Psoas muscle (tissue), 8 donors: ENCODE results near the gene S1PR4. TPM values are rescaled to one million over a fixed set of nuclear protein-coding genes. Genes with fewer than 3 reads are reported as not detected.
"Not testable (repeated sequence)": the region's sequence is repeated elsewhere in the genome, so short reads cannot be mapped to it uniquely, and the experiment has no call there.

Experiments
- ATAC-seq, 4 donors: fragments of 200-7000 bp; cut with Tn5 transposase; one replicate each; pipeline ENCODE4 v1.9.1; 2020; ENCODE audit warnings: moderate library complexity in 3 of 4, mild to moderate bottlenecking in 2 of 4
- DNase-seq, 2 donors: peaks; one replicate each; pipeline ENCODE4 v3.0.0-alpha.2; 2020
- H3K27ac ChIP-seq: fragments of 200-600 bp; one replicate; pipeline ENCODE4 v1.8.0; 2022
- H3K27me3 ChIP-seq, 3 donors: fragments of 200-600 bp in 1 of 3; one replicate each; pipeline versions ENCODE4 v1.6.1 to v1.8.0; 2013 to 2022; ENCODE audit warnings: low read length in 2 of 3, mild to moderate bottlenecking in 2 of 3, moderate library complexity in 1 of 3; ENCODE audit not compliant: insufficient read depth in 3 of 3
- H3K36me3 ChIP-seq, 2 donors: fragments of 200-600 bp in 1 of 2; one replicate each; pipeline versions ENCODE4 v1.6.1 to v1.8.0; 2013 to 2022; ENCODE audit warnings: low read depth in 1 of 2, mild to moderate bottlenecking in 1 of 2, moderate library complexity in 1 of 2; ENCODE audit not compliant: insufficient read depth in 1 of 2
- H3K4me1 ChIP-seq: fragments of 200-600 bp; one replicate; pipeline ENCODE4 v1.8.0; 2022
- H3K4me3 ChIP-seq: fragments of 200-600 bp; one replicate; pipeline ENCODE4 v1.8.0; 2022; ENCODE audit warnings: mild to moderate bottlenecking
- H3K9me3 ChIP-seq: fragments of 200-600 bp; one replicate; pipeline ENCODE4 v1.8.0; 2022
- WGBS, 3 donors: extraction: QIAGEN DNeasy Blood & Tissue Kit; methylation state at CpG; one replicate each; pipeline versions ENCODE4 v1.1.6 to v1.1.7; 2013; 5-methylcytosine and 5-hydroxymethylcytosine counted together
- intact Hi-C, 2 donors: fragments of 100-400 bp; cut with DNase I; formaldehyde crosslinking; loops; one replicate each; pipeline versions ENCODE4 v1.11.0 to v1.14.2; 2022
- polyA plus RNA-seq, 3 donors: library from polyadenylated mRNA; stranded (reverse); fragments of 200-250 nt; gene quantifications; one replicate each; pipeline ENCODE4 v1.2.3, GENCODE V29; 2013
- total RNA-seq, 4 donors: library from RNA; stranded (reverse); fragmentation: NEBNext Ultra II Directional in 2 of 4; extraction: Animal tissue kit (Norgen Biotek cat#: 25700) in 2 of 4; gene quantifications; one replicate each; pipeline versions ENCODE4 v1.2.1 to v1.2.4, GENCODE V29; 2021 to 2023
- TF ChIP-seq, protein P1 (sequence below): fragments of 200-600 bp; IDR thresholded peaks from one replicate; pipeline ENCODE4 v1.8.0; 2022; ENCODE audit warnings: antibody characterized with exemption
- donor health status: healthy with polysubstance abuse.
- donor health status: DM: no; HTN: no; CAD: no; lungs with moderate emphysema.
- donor health status: Bipolar disorder and iron deficiency.
- donor health status: healthy.
- donor health status: DM: yes; HTN: yes; CAD: no.
- donor health status: DM: no; HTN: no; CAD: no.
- donor health status: DM: no; HTN: no; CAD: no.
- donor health status: DM: yes; HTN: yes; CAD: no.

S1PR4 gene
- total and polyA plus RNA-seq, 7 donors: 0.40 to 0.94 (median 0.75) TPM

DNA sequence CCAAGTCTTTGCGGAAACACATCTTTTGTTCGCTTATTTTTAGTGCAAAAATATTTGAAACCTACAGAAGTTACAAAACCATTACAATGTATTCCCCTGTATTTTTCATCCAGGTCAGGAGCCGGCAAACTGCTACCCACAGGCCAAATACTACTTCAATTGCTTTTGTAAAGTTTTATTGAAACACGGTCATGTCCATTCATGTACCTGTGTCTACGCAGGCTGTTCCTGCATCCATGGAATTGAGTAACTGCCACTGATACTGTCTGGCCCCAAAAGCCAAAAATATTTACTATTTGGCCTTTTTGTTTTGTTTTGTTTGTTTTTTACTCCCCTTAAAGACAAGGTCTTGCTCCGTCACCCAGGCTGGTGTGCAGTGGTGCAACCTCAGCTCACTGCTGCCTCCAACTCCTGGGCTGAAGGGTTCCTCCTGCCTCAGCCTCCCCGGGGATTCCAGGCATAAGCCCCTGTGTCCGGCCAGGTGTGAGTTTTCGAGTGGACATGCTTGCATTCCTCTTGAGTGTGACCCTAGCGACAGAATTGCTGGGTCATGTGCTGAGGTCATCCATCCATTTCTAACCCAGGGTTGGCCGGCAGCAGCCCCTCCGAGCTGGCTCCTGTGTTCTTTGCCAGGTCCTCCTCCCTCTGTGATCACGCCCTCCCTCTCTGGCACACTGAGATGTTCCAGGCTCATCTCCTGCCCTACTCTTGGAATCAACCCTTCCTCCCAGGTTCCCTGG is 10.9 kb upstream of the S1PR4 start:
- WGBS, 3 donors: 53 to 65% (median 59%) methylated on average over 13 of the region's 13 CpGs

DNA sequence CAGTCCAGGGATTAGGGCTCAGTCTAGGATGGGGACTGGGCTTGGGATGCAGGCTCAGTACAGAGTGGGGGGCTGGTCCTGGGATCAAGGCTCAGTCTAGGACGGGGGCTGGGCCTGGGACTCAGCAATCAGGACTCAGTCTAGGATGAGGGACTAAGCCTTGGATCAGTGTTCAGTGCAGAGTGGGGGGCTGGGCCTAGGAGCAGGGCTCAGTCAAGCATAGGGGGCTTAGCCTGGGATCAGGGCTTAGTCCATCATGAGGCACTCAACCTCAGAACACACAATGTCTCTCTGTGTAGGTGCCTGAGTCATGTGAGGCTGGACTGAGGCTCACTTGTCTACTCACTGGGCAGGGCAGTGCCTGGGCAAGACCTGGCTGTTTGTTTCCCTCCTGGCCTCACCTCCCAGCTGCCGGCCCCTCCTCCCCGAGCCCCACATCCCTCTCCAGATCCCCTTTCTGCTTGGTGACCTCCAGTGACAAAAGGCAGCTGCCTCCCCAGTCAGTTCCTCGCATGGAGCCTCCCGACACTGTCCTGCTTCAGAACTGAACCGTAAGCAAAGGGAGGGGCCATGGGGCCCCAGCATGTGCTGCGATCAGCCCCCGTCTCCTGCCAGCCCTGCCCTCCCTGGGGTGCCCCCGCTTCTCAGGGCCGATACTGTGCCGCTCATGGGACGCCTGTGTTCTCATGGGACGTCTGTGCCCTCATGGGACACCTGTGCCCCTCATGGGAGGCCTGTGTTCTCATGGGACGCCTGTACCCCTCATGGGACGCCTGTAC is 6.5 kb upstream of the S1PR4 start:
- Histone ChIP-seq H3K9me3 (no peaks in the 10 kb centered on the region), H3K4me3 (no peak overlapping the region), H3K27ac (no peak overlapping the region), H3K36me3 (no peaks in the 10 kb centered on the region), H3K4me1 (no peaks in the 10 kb centered on the region), H3K27me3 (no peaks in the 10 kb centered on the region)
- no peak for DNase-seq
- intact Hi-C loops: no loop called here
- 73 to 85% (median 83%) methylated on average over 15 of the region's 15 CpGs for WGBS, 3 donors
- ATAC-seq: no peak
- TF ChIP-seq, protein P1, sequence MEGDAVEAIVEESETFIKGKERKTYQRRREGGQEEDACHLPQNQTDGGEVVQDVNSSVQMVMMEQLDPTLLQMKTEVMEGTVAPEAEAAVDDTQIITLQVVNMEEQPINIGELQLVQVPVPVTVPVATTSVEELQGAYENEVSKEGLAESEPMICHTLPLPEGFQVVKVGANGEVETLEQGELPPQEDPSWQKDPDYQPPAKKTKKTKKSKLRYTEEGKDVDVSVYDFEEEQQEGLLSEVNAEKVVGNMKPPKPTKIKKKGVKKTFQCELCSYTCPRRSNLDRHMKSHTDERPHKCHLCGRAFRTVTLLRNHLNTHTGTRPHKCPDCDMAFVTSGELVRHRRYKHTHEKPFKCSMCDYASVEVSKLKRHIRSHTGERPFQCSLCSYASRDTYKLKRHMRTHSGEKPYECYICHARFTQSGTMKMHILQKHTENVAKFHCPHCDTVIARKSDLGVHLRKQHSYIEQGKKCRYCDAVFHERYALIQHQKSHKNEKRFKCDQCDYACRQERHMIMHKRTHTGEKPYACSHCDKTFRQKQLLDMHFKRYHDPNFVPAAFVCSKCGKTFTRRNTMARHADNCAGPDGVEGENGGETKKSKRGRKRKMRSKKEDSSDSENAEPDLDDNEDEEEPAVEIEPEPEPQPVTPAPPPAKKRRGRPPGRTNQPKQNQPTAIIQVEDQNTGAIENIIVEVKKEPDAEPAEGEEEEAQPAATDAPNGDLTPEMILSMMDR: no peak

More for the DNA sequence above, 10.9 kb upstream of the S1PR4 start:
- intact Hi-C loops: no loop called here
- Histone ChIP-seq H3K9me3 (no peaks in the 10 kb centered on the region), H3K27ac (no peak overlapping the region), H3K4me1 (no peaks in the 10 kb centered on the region), H3K4me3 (no peak overlapping the region), H3K27me3 (peaks cover 0 to 2% (median 0%) of the 10 kb centered on the region in 3 donors), H3K36me3 (no peaks in the 10 kb centered on the region)
- ATAC-seq: no peak
- TF ChIP-seq, protein P1: no peak
- no peak for DNase-seq

DNA sequence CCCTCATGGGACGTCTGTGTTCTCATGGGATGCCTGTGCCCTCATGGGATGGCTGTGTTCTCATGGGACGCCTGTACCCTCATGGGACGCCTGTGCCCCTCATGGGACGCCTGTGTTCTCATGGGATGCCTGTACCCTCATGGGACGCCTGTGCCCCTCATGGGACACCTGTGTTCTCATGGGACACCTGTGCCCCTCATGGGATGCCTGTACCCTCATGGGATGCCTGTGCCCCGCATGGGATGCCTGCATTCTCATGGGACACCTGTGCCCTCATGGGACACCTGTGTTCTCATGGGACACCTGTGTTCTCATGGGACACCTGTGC is 5.9 kb upstream of the S1PR4 start:
- ATAC-seq, H3K27me3 ChIP-seq, H3K27ac ChIP-seq, H3K9me3 ChIP-seq, DNase-seq, H3K4me3 ChIP-seq, intact Hi-C loops, H3K36me3 ChIP-seq, H3K4me1 ChIP-seq: not testable (repeated sequence)
- WGBS, 3 donors: 76 to 80% (median 79%) methylated on average over 6 of the region's 6 CpGs

DNA sequence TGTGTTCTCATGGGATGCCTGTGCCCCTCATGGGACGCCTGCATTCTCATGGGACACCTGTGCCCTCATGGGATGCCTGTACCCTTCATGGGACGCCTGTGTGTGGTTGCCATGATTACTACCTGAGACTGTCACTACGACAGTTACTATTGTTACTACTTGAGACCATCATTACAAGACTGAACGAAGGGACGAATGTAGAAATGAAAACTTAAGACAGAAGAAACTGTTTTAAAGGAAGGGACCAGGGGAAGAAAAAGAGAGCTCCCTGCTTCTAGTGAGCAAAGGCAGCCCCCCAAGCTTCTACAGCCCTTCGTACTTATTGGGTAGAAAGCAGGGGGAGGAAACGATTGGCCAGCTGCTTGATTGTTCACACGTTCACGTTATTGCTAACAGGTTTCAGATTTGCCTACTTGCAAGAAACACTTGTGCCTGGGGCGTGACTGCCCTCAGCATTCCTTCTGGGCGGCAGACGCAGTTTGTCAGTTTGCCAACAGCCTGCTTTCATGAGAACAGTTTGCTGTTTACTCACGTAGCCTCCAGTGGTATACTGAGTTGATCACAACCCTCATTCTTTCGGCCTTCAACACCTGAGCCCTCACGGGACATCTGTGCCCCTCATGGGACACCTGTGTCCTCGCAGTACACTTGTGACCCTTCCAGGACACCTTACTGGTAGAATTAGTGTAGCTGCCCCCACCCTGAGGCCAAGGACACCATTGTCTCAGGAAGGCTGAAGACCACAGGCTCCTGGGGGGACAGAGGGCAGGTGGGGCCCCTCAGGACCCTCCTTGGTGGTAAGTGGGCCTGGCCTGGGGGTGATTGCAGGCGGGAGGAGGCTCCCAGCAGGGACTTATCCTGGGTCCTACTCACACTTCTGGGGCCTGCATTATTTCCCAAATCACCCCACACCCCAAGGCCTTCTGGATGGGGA is 2.5 kb upstream of the S1PR4 start:
- Histone ChIP-seq H3K9me3 (no peaks in the 10 kb centered on the region), H3K4me3 (no peak overlapping the region), H3K36me3 (no peaks in the 10 kb centered on the region), H3K27ac (no peak overlapping the region), H3K4me1 (no peaks in the 10 kb centered on the region), H3K27me3 (no peaks in the 10 kb centered on the region)
- TF ChIP-seq, protein P1: no peak
- 38 to 49% (median 41%) methylated on average over 17 of the region's 17 CpGs for WGBS, 3 donors
- intact Hi-C loops: no loop called here
- ATAC-seq (no peak), DNase-seq (no peak)
